ENCODE measurements around the gene LAD1.

DNA sequence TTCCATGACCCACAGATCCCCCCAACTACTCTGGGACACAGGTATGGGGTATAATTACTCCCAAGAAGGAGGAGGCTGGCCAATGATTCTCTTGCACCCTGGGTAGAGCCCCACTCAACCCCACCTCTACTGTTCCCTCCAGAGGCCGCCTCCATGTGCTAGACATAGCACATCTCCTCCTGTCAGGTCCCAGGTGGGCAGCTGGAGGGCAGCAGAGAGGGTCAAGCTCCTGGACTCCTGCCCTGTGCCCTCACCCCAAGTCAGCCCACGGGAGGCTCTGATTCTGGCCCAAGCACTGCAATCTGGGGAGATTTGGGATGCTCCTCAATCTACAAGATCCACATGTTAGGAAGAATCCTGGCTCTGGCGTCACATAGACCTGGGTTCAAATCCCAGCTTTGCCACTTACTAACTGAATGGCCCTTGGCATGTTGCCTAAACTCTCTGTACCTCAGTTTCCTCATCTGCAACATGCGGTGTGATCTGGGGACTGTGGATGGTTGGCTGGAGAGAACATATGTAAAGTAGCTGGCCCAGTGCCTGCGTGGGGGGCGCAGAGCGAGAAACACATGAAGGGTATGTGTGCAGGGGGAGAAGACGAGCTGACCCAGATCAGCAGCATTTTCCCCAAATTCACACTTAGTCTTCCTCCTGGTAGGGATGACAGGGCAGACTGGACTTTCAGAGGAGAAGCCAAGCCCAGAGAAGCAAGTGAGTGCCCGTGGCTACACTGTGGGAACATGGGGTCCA, 44.8 kb downstream of the LAD1 start:
- TF ChIP-seq, protein P1, sequence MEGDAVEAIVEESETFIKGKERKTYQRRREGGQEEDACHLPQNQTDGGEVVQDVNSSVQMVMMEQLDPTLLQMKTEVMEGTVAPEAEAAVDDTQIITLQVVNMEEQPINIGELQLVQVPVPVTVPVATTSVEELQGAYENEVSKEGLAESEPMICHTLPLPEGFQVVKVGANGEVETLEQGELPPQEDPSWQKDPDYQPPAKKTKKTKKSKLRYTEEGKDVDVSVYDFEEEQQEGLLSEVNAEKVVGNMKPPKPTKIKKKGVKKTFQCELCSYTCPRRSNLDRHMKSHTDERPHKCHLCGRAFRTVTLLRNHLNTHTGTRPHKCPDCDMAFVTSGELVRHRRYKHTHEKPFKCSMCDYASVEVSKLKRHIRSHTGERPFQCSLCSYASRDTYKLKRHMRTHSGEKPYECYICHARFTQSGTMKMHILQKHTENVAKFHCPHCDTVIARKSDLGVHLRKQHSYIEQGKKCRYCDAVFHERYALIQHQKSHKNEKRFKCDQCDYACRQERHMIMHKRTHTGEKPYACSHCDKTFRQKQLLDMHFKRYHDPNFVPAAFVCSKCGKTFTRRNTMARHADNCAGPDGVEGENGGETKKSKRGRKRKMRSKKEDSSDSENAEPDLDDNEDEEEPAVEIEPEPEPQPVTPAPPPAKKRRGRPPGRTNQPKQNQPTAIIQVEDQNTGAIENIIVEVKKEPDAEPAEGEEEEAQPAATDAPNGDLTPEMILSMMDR (IDR thresholded peaks at IDR 0.05), result no peak
- TF ChIP-seq EZH2 (IDR thresholded peaks at IDR 0.05; ENCODE audit: borderline replicate concordance, insufficient read depth, low read depth, low read length, poor library complexity, severe bottlenecking), result no peak

All from B cell (primary cell).